ENCODE measurements around the gene CPNE5. TPM values are rescaled to one million over a fixed set of nuclear protein-coding genes. Genes with fewer than 3 reads are reported as not detected.

CPNE5 gene
- total RNA-seq, 1 donor from 2014 or later = 0.54 TPM

- H3K4me3 Mint-ChIP-seq = no peak overlapping the region
- H3K9me3 Mint-ChIP-seq = no peaks in the 10 kb centered on the region
- H3K27ac Mint-ChIP-seq = no peak overlapping the region
- H3K36me3 Mint-ChIP-seq (ENCODE audit: low read depth) = peaks cover 63% of the 10 kb centered on the region
- intact Hi-C loops (cut with micrococcal nuclease) = no loop called here
- no peak for DNase-seq (ENCODE audit: low spot score)
- peaks cover 64% of the 10 kb centered on the region for H3K4me1 Mint-ChIP-seq (ENCODE audit: low read depth)
- no peaks in the 10 kb centered on the region for H3K27me3 Mint-ChIP-seq (ENCODE audit: insufficient read depth)
Measured at GRCh38 chr6:36867471-36868224, 28.4 kb upstream of the CPNE5 start.

GRCh38 chr6:36865835-36866234, 26.6 kb upstream of the CPNE5 start:
- intact Hi-C loops (cut with micrococcal nuclease) = no loop called here
- no peak for DNase-seq (ENCODE audit: low spot score)
- H3K4me1 Mint-ChIP-seq (ENCODE audit: low read depth) = peaks cover 63% of the 10 kb centered on the region
- no peak overlapping the region for H3K4me3 Mint-ChIP-seq
- no peaks in the 10 kb centered on the region for H3K9me3 Mint-ChIP-seq
- no peak overlapping the region for H3K27ac Mint-ChIP-seq
- peaks cover 65% of the 10 kb centered on the region for H3K36me3 Mint-ChIP-seq (ENCODE audit: low read depth)
- no peaks in the 10 kb centered on the region for H3K27me3 Mint-ChIP-seq (ENCODE audit: insufficient read depth)

GRCh38 chr6:36863670-36864540, 24.7 kb upstream of the CPNE5 start:
- H3K9me3 Mint-ChIP-seq = no peaks in the 10 kb centered on the region
- H3K36me3 Mint-ChIP-seq (ENCODE audit: low read depth) = peaks cover 60% of the 10 kb centered on the region
- no peak overlapping the region for H3K27ac Mint-ChIP-seq
- no peaks in the 10 kb centered on the region for H3K27me3 Mint-ChIP-seq (ENCODE audit: insufficient read depth)
- peaks cover 58% of the 10 kb centered on the region for H3K4me1 Mint-ChIP-seq (ENCODE audit: low read depth)
- intact Hi-C loops (cut with micrococcal nuclease) = no loop called here
- no peak for DNase-seq (ENCODE audit: low spot score)
- no peak overlapping the region for H3K4me3 Mint-ChIP-seq

DNA sequence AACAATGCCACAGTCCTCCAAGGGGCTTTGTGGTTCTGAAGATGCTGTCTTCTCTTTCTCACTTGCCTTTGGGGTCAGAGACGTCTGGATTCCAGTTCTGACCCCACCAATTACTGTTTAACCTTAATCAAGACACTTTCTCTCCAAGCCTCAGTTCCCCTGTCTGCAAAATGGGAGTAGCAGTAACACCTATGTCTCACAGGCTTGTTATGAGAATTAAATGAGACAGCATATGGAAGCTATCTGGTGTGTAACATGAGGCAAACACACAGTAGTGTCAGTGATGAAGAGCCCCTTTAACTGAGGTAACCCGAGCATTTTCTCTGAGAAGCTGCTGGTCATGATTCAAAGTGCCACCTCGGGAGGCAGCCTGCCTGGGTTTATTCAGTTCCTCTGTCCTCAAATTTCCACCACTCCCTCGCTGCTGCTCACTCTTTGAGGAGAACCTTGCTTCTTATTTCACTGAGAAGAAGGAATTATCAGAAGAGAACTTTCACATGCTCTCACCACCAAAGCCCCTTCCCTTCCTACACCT, 23.7 kb upstream of the CPNE5 start:
- intact Hi-C loops (cut with micrococcal nuclease) = no loop called here
- no peaks in the 10 kb centered on the region for H3K27me3 Mint-ChIP-seq (ENCODE audit: insufficient read depth)
- H3K4me1 Mint-ChIP-seq (ENCODE audit: low read depth) = peaks cover 54% of the 10 kb centered on the region
- no peaks in the 10 kb centered on the region for H3K9me3 Mint-ChIP-seq
- peaks cover 59% of the 10 kb centered on the region for H3K36me3 Mint-ChIP-seq (ENCODE audit: low read depth)
- no peak for DNase-seq (ENCODE audit: low spot score)
- H3K27ac Mint-ChIP-seq = no peak overlapping the region
- H3K4me3 Mint-ChIP-seq = no peak overlapping the region

GRCh38 chr6:36862164-36862847, 23.1 kb upstream of the CPNE5 start:
- intact Hi-C loops (cut with micrococcal nuclease) = no loop called here
- Mint-ChIP-seq H3K36me3 (ENCODE audit: low read depth) (peaks cover 52% of the 10 kb centered on the region), H3K27me3 (ENCODE audit: insufficient read depth) (no peaks in the 10 kb centered on the region), H3K4me1 (ENCODE audit: low read depth) (peaks cover 47% of the 10 kb centered on the region), H3K4me3 (no peak overlapping the region), H3K9me3 (no peaks in the 10 kb centered on the region), H3K27ac (no peak overlapping the region)
- DNase-seq (ENCODE audit: low spot score) = no peak

GRCh38 chr6:36860126-36860525, 20.9 kb upstream of the CPNE5 start:
- no peaks in the 10 kb centered on the region for H3K27me3 Mint-ChIP-seq (ENCODE audit: insufficient read depth)
- no peaks in the 10 kb centered on the region for H3K9me3 Mint-ChIP-seq
- intact Hi-C loops (cut with micrococcal nuclease) = loop anchor here (2.0 kb wide), 1 partner anchor 13 kb away; no protein-coding TSS in a partner anchor
- DNase-seq (ENCODE audit: low spot score) = no peak
- H3K4me3 Mint-ChIP-seq = no peak overlapping the region
- H3K27ac Mint-ChIP-seq = no peak overlapping the region
- H3K36me3 Mint-ChIP-seq (ENCODE audit: low read depth) = peaks cover 47% of the 10 kb centered on the region
- H3K4me1 Mint-ChIP-seq (ENCODE audit: low read depth) = peaks cover 29% of the 10 kb centered on the region

GRCh38 chr6:36858407-36858981, 19.2 kb upstream of the CPNE5 start:
- Mint-ChIP-seq H3K9me3 (no peaks in the 10 kb centered on the region), H3K27me3 (ENCODE audit: insufficient read depth) (no peaks in the 10 kb centered on the region), H3K27ac (no peak overlapping the region), H3K4me1 (ENCODE audit: low read depth) (peaks cover 28% of the 10 kb centered on the region), H3K4me3 (no peak overlapping the region), H3K36me3 (ENCODE audit: low read depth) (peaks cover 40% of the 10 kb centered on the region)
- intact Hi-C loops (cut with micrococcal nuclease) = no loop called here
- no peak for DNase-seq (ENCODE audit: low spot score)

GRCh38 chr6:36857325-36857724, 18.1 kb upstream of the CPNE5 start:
- Mint-ChIP-seq H3K27ac (no peak overlapping the region), H3K4me1 (ENCODE audit: low read depth) (peaks cover 23% of the 10 kb centered on the region), H3K9me3 (no peaks in the 10 kb centered on the region), H3K36me3 (ENCODE audit: low read depth) (peaks cover 39% of the 10 kb centered on the region), H3K27me3 (ENCODE audit: insufficient read depth) (no peaks in the 10 kb centered on the region), H3K4me3 (no peak overlapping the region)
- no peak for DNase-seq (ENCODE audit: low spot score)
- intact Hi-C loops (cut with micrococcal nuclease) = no loop called here

- no peaks in the 10 kb centered on the region for H3K27me3 Mint-ChIP-seq (ENCODE audit: insufficient read depth)
- H3K4me1 Mint-ChIP-seq (ENCODE audit: low read depth) = peaks cover 22% of the 10 kb centered on the region
- H3K4me3 Mint-ChIP-seq = no peak overlapping the region
- no peak overlapping the region for H3K27ac Mint-ChIP-seq
- no peak for DNase-seq (ENCODE audit: low spot score)
- H3K36me3 Mint-ChIP-seq (ENCODE audit: low read depth) = peaks cover 36% of the 10 kb centered on the region
- H3K9me3 Mint-ChIP-seq = no peaks in the 10 kb centered on the region
- intact Hi-C loops (cut with micrococcal nuclease) = no loop called here
Measured at GRCh38 chr6:36856277-36856676, 17.0 kb upstream of the CPNE5 start.

- DNase-seq (ENCODE audit: low spot score) = no peak
- peaks cover 39% of the 10 kb centered on the region for H3K36me3 Mint-ChIP-seq (ENCODE audit: low read depth)
- no peaks in the 10 kb centered on the region for H3K9me3 Mint-ChIP-seq
- no peak overlapping the region for H3K4me3 Mint-ChIP-seq
- intact Hi-C loops (cut with micrococcal nuclease) = no loop called here
- peaks cover 17% of the 10 kb centered on the region for H3K4me1 Mint-ChIP-seq (ENCODE audit: low read depth)
- H3K27ac Mint-ChIP-seq = no peak overlapping the region
- no peaks in the 10 kb centered on the region for H3K27me3 Mint-ChIP-seq (ENCODE audit: insufficient read depth)
Measured at GRCh38 chr6:36855750-36856149, 16.5 kb upstream of the CPNE5 start.

- H3K9me3 Mint-ChIP-seq = no peaks in the 10 kb centered on the region
- intact Hi-C loops (cut with micrococcal nuclease) = loop anchor here (5.0 kb wide), 2 partner anchors 71 to 236 kb away; no protein-coding TSS in a partner anchor
- H3K36me3 Mint-ChIP-seq (ENCODE audit: low read depth) = peaks cover 33% of the 10 kb centered on the region
- H3K27me3 Mint-ChIP-seq (ENCODE audit: insufficient read depth) = no peaks in the 10 kb centered on the region
- no peak overlapping the region for H3K4me3 Mint-ChIP-seq
- H3K27ac Mint-ChIP-seq = no peak overlapping the region
- peaks cover 12% of the 10 kb centered on the region for H3K4me1 Mint-ChIP-seq (ENCODE audit: low read depth)
- DNase-seq (ENCODE audit: low spot score) = no peak
Measured at GRCh38 chr6:36853325-36853724, 14.1 kb upstream of the CPNE5 start.

GRCh38 chr6:36852481-36853147, 13.4 kb upstream of the CPNE5 start:
- peaks cover 33% of the 10 kb centered on the region for H3K36me3 Mint-ChIP-seq (ENCODE audit: low read depth)
- no peak overlapping the region for H3K4me3 Mint-ChIP-seq
- H3K9me3 Mint-ChIP-seq = no peaks in the 10 kb centered on the region
- DNase-seq (ENCODE audit: low spot score) = no peak
- intact Hi-C loops (cut with micrococcal nuclease) = loop anchor here (5.0 kb wide), 2 partner anchors 70 to 235 kb away; no protein-coding TSS in a partner anchor
- no peaks in the 10 kb centered on the region for H3K27me3 Mint-ChIP-seq (ENCODE audit: insufficient read depth)
- H3K27ac Mint-ChIP-seq = no peak overlapping the region
- peaks cover 12% of the 10 kb centered on the region for H3K4me1 Mint-ChIP-seq (ENCODE audit: low read depth)
